Liver (tissue), 9 donors: ENCODE data around the gene NOX3. TPM values are rescaled to one million over a fixed set of nuclear protein-coding genes. Genes with fewer than 3 reads are reported as not detected.
"Not testable (repeated sequence)": the region's sequence is repeated elsewhere in the genome, so short reads cannot be mapped to it uniquely, and the experiment has no call there.

Experiments
- DNase-seq: peaks from one replicate; pipeline ENCODE4 v3.0.0-alpha.2; 2017; ENCODE audit warnings: low spot score
- H3K27ac ChIP-seq, 2 donors: one replicate each; pipeline ENCODE4 v1.7.0; 2013; ENCODE audit warnings: inconsistent platforms in 2 of 2, low read length in 2 of 2, control low read depth in 1 of 2, low read depth in 1 of 2, mild to moderate bottlenecking in 1 of 2
- H3K27me3 ChIP-seq, 4 donors: one replicate each; pipeline versions ENCODE4 v1.6.1 to v1.7.0; 2013; ENCODE audit warnings: low read length in 3 of 4, inconsistent platforms in 1 of 4, mild to moderate bottlenecking in 1 of 4, moderate library complexity in 1 of 4; ENCODE audit not compliant: control insufficient read depth in 4 of 4, insufficient read depth in 4 of 4
- H3K36me3 ChIP-seq, 4 donors: one replicate each; pipeline versions ENCODE4 v1.6.1 to v1.7.0; 2013; ENCODE audit warnings: low read length in 3 of 4, mild to moderate bottlenecking in 3 of 4, low read depth in 1 of 4, moderate library complexity in 1 of 4; ENCODE audit not compliant: control insufficient read depth in 4 of 4, insufficient read depth in 3 of 4
- H3K4me1 ChIP-seq, 4 donors: one replicate each; pipeline versions ENCODE4 v1.6.1 to v1.7.0; 2013; ENCODE audit warnings: low read length in 3 of 4, mild to moderate bottlenecking in 3 of 4, moderate library complexity in 1 of 4; ENCODE audit not compliant: control insufficient read depth in 4 of 4, insufficient read depth in 4 of 4
- H3K4me3 ChIP-seq, 3 donors: one replicate each; pipeline versions ENCODE4 v1.6.1 to v1.7.0; 2013; ENCODE audit warnings: low read length in 3 of 3, control low read depth in 1 of 3, low read depth in 1 of 3, mild to moderate bottlenecking in 1 of 3
- H3K9ac ChIP-seq, 2 donors: one replicate each; pipeline ENCODE4 v1.7.0; 2013; ENCODE audit warnings: low read length in 2 of 2, mild to moderate bottlenecking in 2 of 2, moderate library complexity in 2 of 2, control low read depth in 1 of 2, low read depth in 1 of 2
- H3K9me3 ChIP-seq, 4 donors: one replicate each; pipeline versions ENCODE4 v1.6.1 to v1.7.0; 2013; ENCODE audit warnings: low read length in 3 of 4; ENCODE audit not compliant: control insufficient read depth in 4 of 4
- FOXA1 ChIP-seq: IDR thresholded peaks from 2 replicates; pipeline ENCODE4 v1.6.1; 2016; ENCODE audit warnings: antibody characterized with exemption
- FOXA2 ChIP-seq: IDR thresholded peaks from 2 replicates; pipeline ENCODE4 v1.6.1; 2016; ENCODE audit warnings: antibody characterized with exemption
- GABPA ChIP-seq, 2 donors: IDR thresholded peaks in 1 of 2; conservative IDR thresholded peaks in 1 of 2; 2 replicates each; pipeline ENCODE4 v1.6.1; 2016; ENCODE audit warnings: antibody characterized with exemption in 2 of 2, mild to moderate bottlenecking in 1 of 2, moderate library complexity in 1 of 2
- HNF4A ChIP-seq, 2 donors: conservative IDR thresholded peaks; 2 replicates each; pipeline ENCODE4 v1.6.1; 2016; ENCODE audit warnings: antibody characterized with exemption in 2 of 2, mild to moderate bottlenecking in 2 of 2
- HNF4G ChIP-seq: IDR thresholded peaks from 2 replicates; pipeline ENCODE4 v1.6.1; 2016; ENCODE audit warnings: antibody characterized with exemption
- JUND ChIP-seq, 2 donors: IDR thresholded peaks; 2 replicates each; pipeline ENCODE4 v1.6.1; 2016; ENCODE audit warnings: antibody characterized with exemption in 2 of 2
- RAD21 ChIP-seq, 2 donors: IDR thresholded peaks; 2 replicates each; pipeline ENCODE4 v1.6.1; 2016; ENCODE audit warnings: antibody characterized with exemption in 2 of 2, mild to moderate bottlenecking in 2 of 2
- RXRA ChIP-seq, 2 donors: IDR thresholded peaks; 2 replicates each; pipeline ENCODE4 v1.6.1; 2017 to 2018; ENCODE audit warnings: antibody characterized with exemption in 2 of 2, mild to moderate bottlenecking in 1 of 2
- TAF1 ChIP-seq: conservative IDR thresholded peaks from 2 replicates; pipeline ENCODE4 v1.6.1; 2016; ENCODE audit warnings: antibody characterized with exemption, mild to moderate bottlenecking
- YY1 ChIP-seq: IDR thresholded peaks from 2 replicates; pipeline ENCODE4 v1.6.1; 2016; ENCODE audit warnings: antibody characterized with exemption, mild to moderate bottlenecking
- WGBS: extraction: QIAGEN DNeasy Blood & Tissue Kit; methylation state at CpG from one replicate; pipeline ENCODE4 v1.1.7; 2013; 5-methylcytosine and 5-hydroxymethylcytosine counted together
- polyA plus RNA-seq, 2 donors: library from polyadenylated mRNA; stranded (reverse) in 1 of 2; unstranded in 1 of 2; fragments of 200-250 nt in 1 of 2; fragments of >200 nt in 1 of 2; fragmentation: Nextera tagmentation in 1 of 2; extraction: Ambion mirVana in 1 of 2; gene quantifications; one replicate each; pipeline versions ENCODE4 v1.2.1 to v1.2.3, GENCODE V29; 2013 to 2015
- total RNA-seq, 2 donors: library from RNA; depleted of rRNA; stranded (reverse); fragments of >200 nt; gene quantifications; one replicate each; pipeline ENCODE4 v1.2.3, GENCODE V29; 2014
- TF ChIP-seq, protein P1 (sequence below): IDR thresholded peaks from 2 replicates; pipeline ENCODE4 v1.6.1; 2016; ENCODE audit warnings: antibody characterized with exemption
- TF ChIP-seq, protein P2 (sequence below): fragments of 150-350 bp; IDR thresholded peaks from 2 replicates; pipeline ENCODE4 v1.5.1; 2017; ENCODE audit warnings: improper control_type of control experiment, low read depth, low read length; ENCODE audit not compliant: missing input control
- TF ChIP-seq, protein P3 (sequence below): IDR thresholded peaks from 2 replicates; pipeline ENCODE4 v1.6.1; 2016; ENCODE audit warnings: antibody characterized with exemption
- TF ChIP-seq, protein P4 (sequence below): IDR thresholded peaks from 2 replicates; pipeline ENCODE4 v1.6.1; 2016; ENCODE audit warnings: antibody characterized with exemption, mild to moderate bottlenecking
- TF ChIP-seq, protein P5 (sequence below): IDR thresholded peaks from 2 replicates; pipeline ENCODE4 v1.6.1; 2016; ENCODE audit warnings: antibody characterized with exemption
- donor health status: healthy.
- donor health status: healthy.
- donor health status: healthy.
- donor health status: healthy.
- donor health status: healthy.

NOX3 gene
- total and polyA plus RNA-seq, 4 donors, result not detected

DNA sequence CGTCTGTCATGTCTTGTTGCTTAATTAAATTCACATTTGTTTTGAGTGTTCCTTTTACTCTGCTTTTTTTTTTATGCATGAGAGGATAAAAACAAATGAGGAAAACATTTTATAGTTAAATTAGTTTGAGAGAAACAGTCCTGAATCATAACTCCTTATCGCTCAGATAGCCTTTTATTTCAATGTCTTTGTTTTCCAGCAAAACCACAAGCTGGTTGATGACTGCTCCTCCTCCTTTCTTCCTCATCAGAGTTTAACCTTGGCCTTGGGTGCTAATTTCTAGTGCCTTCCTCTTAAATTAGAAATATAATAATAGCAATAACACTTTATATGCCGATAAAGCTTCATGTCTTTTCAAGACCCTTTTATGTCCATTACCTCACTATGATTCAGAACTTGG lies 3.1 kb downstream of the NOX3 start:
- 86% methylated on average over 3 of the region's 3 CpGs for WGBS
- H3K4me3 ChIP-seq, result no peak overlapping the region
- TF ChIP-seq, protein P1, sequence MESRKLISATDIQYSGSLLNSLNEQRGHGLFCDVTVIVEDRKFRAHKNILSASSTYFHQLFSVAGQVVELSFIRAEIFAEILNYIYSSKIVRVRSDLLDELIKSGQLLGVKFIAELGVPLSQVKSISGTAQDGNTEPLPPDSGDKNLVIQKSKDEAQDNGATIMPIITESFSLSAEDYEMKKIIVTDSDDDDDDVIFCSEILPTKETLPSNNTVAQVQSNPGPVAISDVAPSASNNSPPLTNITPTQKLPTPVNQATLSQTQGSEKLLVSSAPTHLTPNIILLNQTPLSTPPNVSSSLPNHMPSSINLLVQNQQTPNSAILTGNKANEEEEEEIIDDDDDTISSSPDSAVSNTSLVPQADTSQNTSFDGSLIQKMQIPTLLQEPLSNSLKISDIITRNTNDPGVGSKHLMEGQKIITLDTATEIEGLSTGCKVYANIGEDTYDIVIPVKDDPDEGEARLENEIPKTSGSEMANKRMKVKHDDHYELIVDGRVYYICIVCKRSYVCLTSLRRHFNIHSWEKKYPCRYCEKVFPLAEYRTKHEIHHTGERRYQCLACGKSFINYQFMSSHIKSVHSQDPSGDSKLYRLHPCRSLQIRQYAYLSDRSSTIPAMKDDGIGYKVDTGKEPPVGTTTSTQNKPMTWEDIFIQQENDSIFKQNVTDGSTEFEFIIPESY, result no peak
- TF ChIP-seq, protein P2, sequence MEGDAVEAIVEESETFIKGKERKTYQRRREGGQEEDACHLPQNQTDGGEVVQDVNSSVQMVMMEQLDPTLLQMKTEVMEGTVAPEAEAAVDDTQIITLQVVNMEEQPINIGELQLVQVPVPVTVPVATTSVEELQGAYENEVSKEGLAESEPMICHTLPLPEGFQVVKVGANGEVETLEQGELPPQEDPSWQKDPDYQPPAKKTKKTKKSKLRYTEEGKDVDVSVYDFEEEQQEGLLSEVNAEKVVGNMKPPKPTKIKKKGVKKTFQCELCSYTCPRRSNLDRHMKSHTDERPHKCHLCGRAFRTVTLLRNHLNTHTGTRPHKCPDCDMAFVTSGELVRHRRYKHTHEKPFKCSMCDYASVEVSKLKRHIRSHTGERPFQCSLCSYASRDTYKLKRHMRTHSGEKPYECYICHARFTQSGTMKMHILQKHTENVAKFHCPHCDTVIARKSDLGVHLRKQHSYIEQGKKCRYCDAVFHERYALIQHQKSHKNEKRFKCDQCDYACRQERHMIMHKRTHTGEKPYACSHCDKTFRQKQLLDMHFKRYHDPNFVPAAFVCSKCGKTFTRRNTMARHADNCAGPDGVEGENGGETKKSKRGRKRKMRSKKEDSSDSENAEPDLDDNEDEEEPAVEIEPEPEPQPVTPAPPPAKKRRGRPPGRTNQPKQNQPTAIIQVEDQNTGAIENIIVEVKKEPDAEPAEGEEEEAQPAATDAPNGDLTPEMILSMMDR, result no peak
- TF ChIP-seq GABPA (IDR thresholded peaks at IDR 0.05 in 1 of 2, conservative IDR thresholded peaks at IDR 0.05 in 1 of 2) (no peak), HNF4A (conservative IDR thresholded peaks at IDR 0.05) (no peak), YY1 (no peak)
- H3K9me3 ChIP-seq, result no peaks in the 10 kb centered on the region
- H3K27me3 ChIP-seq, result peaks cover 0 to 2% (median 0%) of the 10 kb centered on the region in 4 donors
- H3K9ac ChIP-seq, result no peak overlapping the region
- H3K36me3 ChIP-seq, result no peaks in the 10 kb centered on the region
- no peak for DNase-seq
- no peak overlapping the region for H3K27ac ChIP-seq
- no peaks in the 10 kb centered on the region for H3K4me1 ChIP-seq

DNA sequence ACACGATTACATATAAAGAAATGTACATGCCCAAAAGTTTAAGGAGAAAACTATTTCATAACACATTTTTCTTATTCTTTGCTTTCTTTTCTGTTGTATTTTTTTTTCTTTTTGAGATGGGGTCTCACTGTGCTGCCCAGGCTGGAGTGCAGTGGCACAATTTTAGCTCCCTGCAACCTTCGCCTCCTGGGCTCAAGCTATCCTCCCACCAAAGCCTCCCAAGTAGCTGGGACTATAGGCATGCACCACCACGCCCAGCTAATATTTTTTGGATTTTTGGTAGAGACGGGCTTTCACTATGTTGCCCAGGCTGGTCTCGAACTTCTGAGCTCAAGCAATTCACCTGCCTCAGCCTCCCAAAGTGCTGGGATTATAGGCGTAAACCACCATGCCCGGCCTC lies 4.1 kb downstream of the NOX3 start:
- not testable (repeated sequence) for DNase-seq, H3K9ac ChIP-seq, H3K27me3 ChIP-seq, H3K9me3 ChIP-seq, H3K4me3 ChIP-seq, H3K4me1 ChIP-seq, H3K27ac ChIP-seq, H3K36me3 ChIP-seq
- 78% methylated on average over 7 of the region's 7 CpGs for WGBS

DNA sequence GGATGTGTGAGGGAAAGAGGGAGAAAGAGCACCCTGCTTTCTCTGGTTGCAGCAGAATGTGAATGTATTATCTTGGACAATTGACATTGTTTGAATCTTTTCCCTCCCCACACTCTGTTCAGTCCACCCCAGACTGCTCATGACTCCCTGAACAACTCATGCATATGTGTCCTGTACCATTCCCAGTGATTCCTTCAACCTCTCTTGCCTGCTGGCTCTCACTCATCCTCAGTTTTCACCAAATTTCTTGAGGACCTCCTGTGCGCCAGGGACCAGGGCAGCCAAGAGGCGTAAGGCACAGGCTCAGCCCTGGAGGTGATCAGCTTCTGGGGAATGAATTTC lies 5.4 kb downstream of the NOX3 start:
- 95% methylated on average over 2 of the region's 2 CpGs for WGBS
- TF ChIP-seq YY1 (no peak), HNF4G (no peak), FOXA2 (no peak), TAF1 (no peak), JUND (IDR thresholded peaks at IDR 0.05) (no peak), RXRA (IDR thresholded peaks at IDR 0.05) (no peak), GABPA (IDR thresholded peaks at IDR 0.05 in 1 of 2, conservative IDR thresholded peaks at IDR 0.05 in 1 of 2) (no peak), FOXA1 (no peak), RAD21 (IDR thresholded peaks at IDR 0.05) (no peak)
- TF ChIP-seq, protein P3, sequence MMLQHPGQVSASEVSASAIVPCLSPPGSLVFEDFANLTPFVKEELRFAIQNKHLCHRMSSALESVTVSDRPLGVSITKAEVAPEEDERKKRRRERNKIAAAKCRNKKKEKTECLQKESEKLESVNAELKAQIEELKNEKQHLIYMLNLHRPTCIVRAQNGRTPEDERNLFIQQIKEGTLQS, result no peak
- TF ChIP-seq, protein P4, sequence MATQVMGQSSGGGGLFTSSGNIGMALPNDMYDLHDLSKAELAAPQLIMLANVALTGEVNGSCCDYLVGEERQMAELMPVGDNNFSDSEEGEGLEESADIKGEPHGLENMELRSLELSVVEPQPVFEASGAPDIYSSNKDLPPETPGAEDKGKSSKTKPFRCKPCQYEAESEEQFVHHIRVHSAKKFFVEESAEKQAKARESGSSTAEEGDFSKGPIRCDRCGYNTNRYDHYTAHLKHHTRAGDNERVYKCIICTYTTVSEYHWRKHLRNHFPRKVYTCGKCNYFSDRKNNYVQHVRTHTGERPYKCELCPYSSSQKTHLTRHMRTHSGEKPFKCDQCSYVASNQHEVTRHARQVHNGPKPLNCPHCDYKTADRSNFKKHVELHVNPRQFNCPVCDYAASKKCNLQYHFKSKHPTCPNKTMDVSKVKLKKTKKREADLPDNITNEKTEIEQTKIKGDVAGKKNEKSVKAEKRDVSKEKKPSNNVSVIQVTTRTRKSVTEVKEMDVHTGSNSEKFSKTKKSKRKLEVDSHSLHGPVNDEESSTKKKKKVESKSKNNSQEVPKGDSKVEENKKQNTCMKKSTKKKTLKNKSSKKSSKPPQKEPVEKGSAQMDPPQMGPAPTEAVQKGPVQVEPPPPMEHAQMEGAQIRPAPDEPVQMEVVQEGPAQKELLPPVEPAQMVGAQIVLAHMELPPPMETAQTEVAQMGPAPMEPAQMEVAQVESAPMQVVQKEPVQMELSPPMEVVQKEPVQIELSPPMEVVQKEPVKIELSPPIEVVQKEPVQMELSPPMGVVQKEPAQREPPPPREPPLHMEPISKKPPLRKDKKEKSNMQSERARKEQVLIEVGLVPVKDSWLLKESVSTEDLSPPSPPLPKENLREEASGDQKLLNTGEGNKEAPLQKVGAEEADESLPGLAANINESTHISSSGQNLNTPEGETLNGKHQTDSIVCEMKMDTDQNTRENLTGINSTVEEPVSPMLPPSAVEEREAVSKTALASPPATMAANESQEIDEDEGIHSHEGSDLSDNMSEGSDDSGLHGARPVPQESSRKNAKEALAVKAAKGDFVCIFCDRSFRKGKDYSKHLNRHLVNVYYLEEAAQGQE, result no peak
- TF ChIP-seq, protein P2, result no peak
- TF ChIP-seq, protein P5, sequence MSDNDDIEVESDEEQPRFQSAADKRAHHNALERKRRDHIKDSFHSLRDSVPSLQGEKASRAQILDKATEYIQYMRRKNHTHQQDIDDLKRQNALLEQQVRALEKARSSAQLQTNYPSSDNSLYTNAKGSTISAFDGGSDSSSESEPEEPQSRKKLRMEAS, result no peak
- Histone ChIP-seq H3K4me1 (no peaks in the 10 kb centered on the region), H3K9me3 (no peaks in the 10 kb centered on the region), H3K9ac (no peak overlapping the region), H3K36me3 (no peaks in the 10 kb centered on the region), H3K27ac (no peak overlapping the region), H3K27me3 (peaks cover 0 to 2% (median 0%) of the 10 kb centered on the region in 4 donors), H3K4me3 (no peak overlapping the region)
- DNase-seq, result no peak
